A673 (cell line): ENCODE results near the gene GUCY1B1. TPM values are rescaled to one million over a fixed set of nuclear protein-coding genes. Genes with fewer than 3 reads are reported as not detected.

Source experiments
- BruUV-seq: library from RNA; stranded (reverse); fragments of 400-500 nt; replicated peaks from 2 replicates; lab custom pipeline; 2021; lab: Mats Ljungman, UMichigan
- CTCF ChIA-PET: fragments of 300-600 bp; sonication (Branson Sonifier 250); formaldehyde crosslinking; loops from one replicate; lab custom pipeline; 2022; ENCODE audit warnings: antibody characterized with exemption; lab: Charles Lee
- POLR2A ChIA-PET: fragments of 300-600 bp; sonication (Branson Sonifier 250); formaldehyde crosslinking; loops from one replicate; lab custom pipeline; 2022; ENCODE audit warnings: antibody characterized with exemption; ENCODE audit not compliant: low non-redundant PET; lab: Charles Lee
- DNase-seq: peaks from one replicate; pipeline ENCODE4 v3.0.0-alpha.2; 2015; ENCODE audit warnings: low spot score
- H3K27ac ChIP-seq: fragments of 200-600 bp; sonication (generic); 2 replicates; pipeline ENCODE4 v1.5.1; 2016; ENCODE audit warnings: mixed run types, low read depth, mild to moderate bottlenecking, mixed read lengths, antibody characterized with exemption, low read length; ENCODE audit not compliant: poor library complexity, severe bottlenecking
- H3K27me3 ChIP-seq: fragments of 200-600 bp; sonication (generic); replicated peaks from 2 replicates; pipeline ENCODE4 v1.6.1; 2017; ENCODE audit warnings: mixed run types, low read depth, mild to moderate bottlenecking, mixed read lengths, antibody characterized with exemption, low read length; ENCODE audit not compliant: insufficient read depth, poor library complexity
- H3K36me3 ChIP-seq: fragments of 200-600 bp; sonication (generic); 2 replicates; pipeline ENCODE4 v1.6.1; 2016; ENCODE audit warnings: mixed run types, mild to moderate bottlenecking, mixed read lengths, antibody characterized with exemption, low read length; ENCODE audit not compliant: insufficient read depth, poor library complexity, severe bottlenecking
- H3K4me1 ChIP-seq: fragments of 200-600 bp; sonication (generic); 2 replicates; pipeline ENCODE4 v1.6.1; 2017; ENCODE audit warnings: mixed run types, mild to moderate bottlenecking, mixed read lengths, antibody characterized with exemption, low read length; ENCODE audit not compliant: insufficient read depth, poor library complexity, severe bottlenecking
- H3K4me3 ChIP-seq: fragments of 200-600 bp; sonication (generic); 2 replicates; pipeline ENCODE4 v1.5.1; 2016; ENCODE audit warnings: low read depth, mixed run types, mild to moderate bottlenecking, mixed read lengths, low read length; ENCODE audit not compliant: poor library complexity, severe bottlenecking
- H3K9me3 ChIP-seq: fragments of 200-600 bp; sonication (generic); 2 replicates; pipeline ENCODE4 v1.6.1; 2016; ENCODE audit warnings: mixed run types, low read depth, mild to moderate bottlenecking, mixed read lengths, antibody characterized with exemption, low read length; ENCODE audit not compliant: poor library complexity, severe bottlenecking
- CTCF ChIP-seq: fragments of 300-800, 200-600 bp; sonication (generic); conservative IDR thresholded peaks from 2 replicates; pipeline ENCODE4 v1.5.1; 2017; ENCODE audit warnings: low read depth, mild to moderate bottlenecking, antibody characterized with exemption, low read length, moderate library complexity, mixed read lengths
- EZH2 ChIP-seq: fragments of 200-600 bp; sonication (generic); IDR thresholded peaks from 2 replicates; pipeline ENCODE4 v1.6.1; 2017; ENCODE audit warnings: borderline replicate concordance, low read depth, mild to moderate bottlenecking, mixed read lengths, antibody characterized with exemption, low read length; ENCODE audit not compliant: poor library complexity, severe bottlenecking
- intact Hi-C: fragments of 100-400 bp; cut with micrococcal nuclease; formaldehyde crosslinking; loops from one replicate; pipeline ENCODE4 v1.10.0; 2022; ENCODE audit not compliant: unreplicated experiment
- total RNA-seq: library from RNA; stranded (reverse); gene quantifications from 2 replicates; pipeline ENCODE4 v1.2.3, GENCODE V29; 2021

GUCY1B1 gene
- total RNA-seq, 1 experiment from 2014 or later, result not detected

- CTCF ChIA-PET, result no interaction called here
- TF ChIP-seq CTCF, result no peak
- TF ChIP-seq EZH2, result no peak
Measured at GRCh38 chr4:155819066-155819465, 60.2 kb downstream of the GUCY1B1 start.

GRCh38 chr4:155820887-155821518 lies 62.2 kb downstream of the GUCY1B1 start:
- CTCF ChIA-PET, result no interaction called here
- no peak overlapping the region for H3K4me3 ChIP-seq
- no peak overlapping the region for H3K27ac ChIP-seq
- H3K9me3 ChIP-seq, result no peaks in the 10 kb centered on the region
- H3K4me1 ChIP-seq, result no peaks in the 10 kb centered on the region
- H3K27me3 ChIP-seq, result no peaks in the 10 kb centered on the region
- H3K36me3 ChIP-seq, result no peaks in the 10 kb centered on the region
- no TSS peak for BruUV-seq
- POLR2A ChIA-PET, result no interaction called here
- intact Hi-C loops, result no loop called here
- TF ChIP-seq EZH2 (no peak), CTCF (no peak)
- DNase-seq, result no peak

More at GRCh38 chr4:155819066-155819465, 60.2 kb downstream of the GUCY1B1 start:
- H3K27ac ChIP-seq, result no peak overlapping the region
- H3K27me3 ChIP-seq, result no peaks in the 10 kb centered on the region
- intact Hi-C loops, result no loop called here
- no TSS peak for BruUV-seq
- no peak overlapping the region for H3K4me3 ChIP-seq
- DNase-seq, result no peak
- no peaks in the 10 kb centered on the region for H3K4me1 ChIP-seq
- POLR2A ChIA-PET, result no interaction called here
- no peaks in the 10 kb centered on the region for H3K36me3 ChIP-seq
- no peaks in the 10 kb centered on the region for H3K9me3 ChIP-seq

- intact Hi-C loops, result no loop called here
- H3K27me3 ChIP-seq, result no peaks in the 10 kb centered on the region
- DNase-seq, result no peak
- no TSS peak for BruUV-seq
- TF ChIP-seq EZH2 (no peak), CTCF (no peak)
- no peaks in the 10 kb centered on the region for H3K9me3 ChIP-seq
- no peaks in the 10 kb centered on the region for H3K36me3 ChIP-seq
- ChIA-PET CTCF (no interaction called here), POLR2A (no interaction called here)
- no peaks in the 10 kb centered on the region for H3K4me1 ChIP-seq
- H3K27ac ChIP-seq, result no peak overlapping the region
- no peak overlapping the region for H3K4me3 ChIP-seq
Measured at GRCh38 chr4:155822572-155822971, 63.8 kb downstream of the GUCY1B1 start.
